Measurements from ENCODE around the gene CBY3. TPM values are rescaled to one million over a fixed set of nuclear protein-coding genes. Genes with fewer than 3 reads are reported as not detected.
A peak's percentile ranks its signal among the peaks of the same experiment; 100 is the strongest.
"Not testable (repeated sequence)": the region's sequence is repeated elsewhere in the genome, so short reads cannot be mapped to it uniquely, and the experiment has no call there.

Gene CBY3
- total RNA-seq, 1 donor from 2014 or later, result not detected

DNA sequence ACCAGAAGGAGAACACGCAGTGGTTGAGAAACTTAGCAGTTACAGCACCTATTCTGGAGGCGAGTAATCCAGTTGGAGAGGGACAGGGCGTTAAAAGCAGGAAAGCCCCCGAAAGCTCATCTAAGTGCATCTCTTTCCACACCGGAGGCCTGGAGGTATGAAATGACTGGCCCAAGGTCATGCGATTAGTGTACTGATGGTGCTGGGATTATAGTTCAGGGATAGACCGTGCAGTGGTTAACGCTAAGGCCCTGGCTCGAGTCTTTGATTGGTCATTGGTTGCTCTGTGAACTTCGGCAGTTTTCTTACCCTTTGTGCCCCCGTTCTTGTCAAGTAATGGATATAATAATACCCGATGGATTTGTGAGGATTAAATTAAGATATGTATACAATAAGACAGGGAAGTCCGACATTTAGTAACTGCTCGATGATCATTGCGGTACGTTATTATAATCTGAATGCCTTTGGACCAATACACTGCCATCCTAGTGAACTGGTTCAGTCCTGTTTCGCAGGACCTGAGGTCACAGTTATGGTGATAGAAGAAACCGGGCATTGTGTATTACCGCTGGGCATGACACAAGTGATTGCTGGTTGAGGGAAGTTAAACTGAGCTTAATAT, 18.9 kb upstream of the CBY3 start:
- peaks cover 59% of the 10 kb centered on the region for H3K79me2 ChIP-seq (ENCODE audit: low read depth)
- H3K9ac ChIP-seq, result peak overlapping the region; percentile 91
- H3K4me3 Mint-ChIP-seq, result peak overlapping the region; percentile 98
- no peak overlapping the region for H3K27ac ChIP-seq
- no peak overlapping the region for H2AFZ ChIP-seq (replicated peaks)
- H3K27ac Mint-ChIP-seq, result peak overlapping the region; percentile 97
- TF ChIP-seq EZH2phosphoT487 (IDR thresholded peaks at IDR 0.05) (no peak), EZH2 (IDR thresholded peaks at IDR 0.05) (no peak)
- TF ChIP-seq, protein P1, sequence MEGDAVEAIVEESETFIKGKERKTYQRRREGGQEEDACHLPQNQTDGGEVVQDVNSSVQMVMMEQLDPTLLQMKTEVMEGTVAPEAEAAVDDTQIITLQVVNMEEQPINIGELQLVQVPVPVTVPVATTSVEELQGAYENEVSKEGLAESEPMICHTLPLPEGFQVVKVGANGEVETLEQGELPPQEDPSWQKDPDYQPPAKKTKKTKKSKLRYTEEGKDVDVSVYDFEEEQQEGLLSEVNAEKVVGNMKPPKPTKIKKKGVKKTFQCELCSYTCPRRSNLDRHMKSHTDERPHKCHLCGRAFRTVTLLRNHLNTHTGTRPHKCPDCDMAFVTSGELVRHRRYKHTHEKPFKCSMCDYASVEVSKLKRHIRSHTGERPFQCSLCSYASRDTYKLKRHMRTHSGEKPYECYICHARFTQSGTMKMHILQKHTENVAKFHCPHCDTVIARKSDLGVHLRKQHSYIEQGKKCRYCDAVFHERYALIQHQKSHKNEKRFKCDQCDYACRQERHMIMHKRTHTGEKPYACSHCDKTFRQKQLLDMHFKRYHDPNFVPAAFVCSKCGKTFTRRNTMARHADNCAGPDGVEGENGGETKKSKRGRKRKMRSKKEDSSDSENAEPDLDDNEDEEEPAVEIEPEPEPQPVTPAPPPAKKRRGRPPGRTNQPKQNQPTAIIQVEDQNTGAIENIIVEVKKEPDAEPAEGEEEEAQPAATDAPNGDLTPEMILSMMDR (IDR thresholded peaks at IDR 0.05), result no peak
- peaks cover 25% of the 10 kb centered on the region for H3K36me3 Mint-ChIP-seq
- no peaks in the 10 kb centered on the region for H3K9me3 ChIP-seq (ENCODE audit: low read depth)
- DNase-seq (ENCODE audit: low spot score), result peak; percentile 16
- H4K20me1 ChIP-seq (ENCODE audit: low read depth), result peaks cover 34% of the 10 kb centered on the region
- H3F3A ChIP-seq (ENCODE audit: low read depth), result peaks cover 13% of the 10 kb centered on the region
- no peaks in the 10 kb centered on the region for H3K9me3 Mint-ChIP-seq
- no peaks in the 10 kb centered on the region for H3K36me3 ChIP-seq
- H3K27me3 ChIP-seq, result no peaks in the 10 kb centered on the region
- peak overlapping the region; percentile 75 for H3K4me3 ChIP-seq
- H3K4me1 ChIP-seq, result no peaks in the 10 kb centered on the region
- peak overlapping the region; percentile 79 for H3K4me2 ChIP-seq
- peaks cover 6% of the 10 kb centered on the region for H3K27me3 Mint-ChIP-seq (ENCODE audit: insufficient read depth, low read depth)
- H3K4me1 Mint-ChIP-seq, result peaks cover 22% of the 10 kb centered on the region

DNA sequence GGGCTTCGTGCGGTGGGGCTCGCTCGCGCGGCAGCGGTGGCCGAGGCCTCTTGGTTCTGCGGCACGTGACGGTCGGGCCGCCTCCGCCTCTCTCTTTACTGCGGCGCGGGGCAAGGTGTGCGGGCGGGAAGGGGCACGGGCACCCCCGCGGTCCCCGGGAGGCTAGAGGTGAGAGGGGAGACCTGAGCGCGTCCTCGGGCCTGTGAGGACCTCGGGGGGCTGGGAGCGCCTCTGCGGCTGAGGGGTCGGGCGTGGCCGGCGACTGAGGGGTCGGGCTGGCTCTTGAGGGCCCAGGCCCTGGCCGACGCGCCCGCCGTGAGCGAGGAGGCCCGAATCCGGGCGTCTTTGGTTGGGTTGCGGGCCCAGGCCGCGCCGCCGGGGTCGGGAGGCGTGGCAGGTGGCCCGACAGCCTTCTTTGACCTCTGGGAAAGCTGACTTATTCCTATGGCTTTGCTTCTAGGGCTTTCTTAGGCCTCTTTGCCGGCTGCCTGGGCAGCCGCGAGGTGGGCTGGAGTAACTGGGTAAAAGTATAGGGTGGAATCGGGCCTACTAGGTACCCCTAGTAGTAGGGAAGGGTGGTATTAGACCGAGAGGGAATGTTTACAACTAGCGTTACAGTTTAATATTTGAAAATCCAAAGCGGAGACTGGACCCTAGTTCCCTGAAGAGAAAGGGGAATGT, 18.2 kb upstream of the CBY3 start, which contains the start of gene CANX:
TSS of gene CANX (plus strand) at position 33 of the 681 bp plus-strand sequence. CDS start 6,715 bp downstream, outside the sequence.
- Mint-ChIP-seq H3K27ac (peak within 1 kb of the TSS; percentile 97), H3K4me1 (peaks cover 27% of the 10 kb centered on the region), H3K27me3 (ENCODE audit: insufficient read depth, low read depth) (peaks cover 6% of the 10 kb centered on the region), H3K9me3 (no peaks in the 10 kb centered on the region), H3K4me3 (peak within 1 kb of the TSS; percentile 98), H3K36me3 (peaks cover 25% of the 10 kb centered on the region)
- peak within 1 kb of the TSS; percentile 71 for H2AFZ ChIP-seq (replicated peaks)
- TF ChIP-seq, protein P1 (IDR thresholded peaks at IDR 0.05), result no peak
- TF ChIP-seq EZH2 (IDR thresholded peaks at IDR 0.05), result no peak
- no peak for TF ChIP-seq EZH2phosphoT487 (IDR thresholded peaks at IDR 0.05)
- peak within 1 kb of the TSS; percentile 86 for H3K27ac ChIP-seq
- peak within 1 kb of the TSS; percentile 82 for H3K4me2 ChIP-seq
- H4K20me1 ChIP-seq (ENCODE audit: low read depth), result peaks cover 27% of the 10 kb centered on the region
- H3K27me3 ChIP-seq, result no peaks in the 10 kb centered on the region
- H3K4me3 ChIP-seq, result peak within 1 kb of the TSS; percentile 75
- H3K9ac ChIP-seq, result peak within 1 kb of the TSS; percentile 91
- H3K9me3 ChIP-seq (ENCODE audit: low read depth), result no peaks in the 10 kb centered on the region
- H3K36me3 ChIP-seq, result no peaks in the 10 kb centered on the region
- H3F3A ChIP-seq (ENCODE audit: low read depth), result peaks cover 13% of the 10 kb centered on the region
- no peaks in the 10 kb centered on the region for H3K4me1 ChIP-seq
- H3K79me2 ChIP-seq (ENCODE audit: low read depth), result peaks cover 53% of the 10 kb centered on the region
- no peak for DNase-seq (ENCODE audit: low spot score)

GRCh38 chr5:179697993-179698934, 17.4 kb upstream of the CBY3 start:
- H2AFZ ChIP-seq (replicated peaks), result peak overlapping the region; percentile 71
- no peaks in the 10 kb centered on the region for H3K36me3 ChIP-seq
- peaks cover 19% of the 10 kb centered on the region for H4K20me1 ChIP-seq (ENCODE audit: low read depth)
- H3K9me3 ChIP-seq (ENCODE audit: low read depth), result no peaks in the 10 kb centered on the region
- Mint-ChIP-seq H3K27me3 (ENCODE audit: insufficient read depth, low read depth) (peaks cover 6% of the 10 kb centered on the region), H3K9me3 (no peaks in the 10 kb centered on the region), H3K36me3 (peaks cover 17% of the 10 kb centered on the region), H3K4me1 (peaks cover 28% of the 10 kb centered on the region), H3K27ac (peak overlapping the region; percentile 47), H3K4me3 (peak overlapping the region; percentile 98)
- H3K27me3 ChIP-seq, result no peaks in the 10 kb centered on the region
- H3K27ac ChIP-seq, result peak overlapping the region; percentile 84
- TF ChIP-seq, protein P1 (IDR thresholded peaks at IDR 0.05), result no peak
- no peak for TF ChIP-seq EZH2phosphoT487 (IDR thresholded peaks at IDR 0.05)
- TF ChIP-seq EZH2 (IDR thresholded peaks at IDR 0.05), result no peak
- H3K4me2 ChIP-seq, result peak overlapping the region; percentile 82
- peak; percentile 100 for DNase-seq (ENCODE audit: low spot score)
- H3K79me2 ChIP-seq (ENCODE audit: low read depth), result peaks cover 45% of the 10 kb centered on the region
- H3K9ac ChIP-seq, result peak overlapping the region; percentile 61
- H3F3A ChIP-seq (ENCODE audit: low read depth), result peaks cover 13% of the 10 kb centered on the region
- H3K4me1 ChIP-seq, result no peaks in the 10 kb centered on the region
- peak overlapping the region; percentile 75 for H3K4me3 ChIP-seq

- peak overlapping the region; percentile 98 for H3K4me3 Mint-ChIP-seq
- H3K9me3 ChIP-seq (ENCODE audit: low read depth); H3K27me3 ChIP-seq; H3K27ac ChIP-seq; H2AFZ ChIP-seq (replicated peaks); H3K36me3 ChIP-seq; H3K4me1 ChIP-seq; H3K9me3 Mint-ChIP-seq; DNase-seq (ENCODE audit: low spot score); H3K9ac ChIP-seq; H3K27me3 Mint-ChIP-seq (ENCODE audit: insufficient read depth, low read depth); H3K27ac Mint-ChIP-seq: not testable (repeated sequence)
- H3K79me2 ChIP-seq (ENCODE audit: low read depth), result peaks cover 38% of the 10 kb centered on the region
- H3F3A ChIP-seq (ENCODE audit: low read depth), result peaks cover 13% of the 10 kb centered on the region
- peak overlapping the region; percentile 69 for H3K4me3 ChIP-seq
- peaks cover 15% of the 10 kb centered on the region for H4K20me1 ChIP-seq (ENCODE audit: low read depth)
- peaks cover 16% of the 10 kb centered on the region for H3K36me3 Mint-ChIP-seq
- peak overlapping the region; percentile 82 for H3K4me2 ChIP-seq
- H3K4me1 Mint-ChIP-seq, result peaks cover 27% of the 10 kb centered on the region
Observed at GRCh38 chr5:179697543-179697942, 16.7 kb upstream of the CBY3 start.
